T-helper 17 cell (primary cell): Measurements from ENCODE around the gene TMED9. TPM values are rescaled to one million over a fixed set of nuclear protein-coding genes. Genes with fewer than 3 reads are reported as not detected.
A peak's percentile ranks its signal among the peaks of the same experiment; 100 is the strongest.

Experiments used
- ATAC-seq: fragments of 150-1000 bp; cut with Tn5 transposase; 2 replicates; pipeline ENCODE4 v1.10.0; 2021; ENCODE audit warnings: mild to moderate bottlenecking, moderate library complexity
- DNase-seq, 3 donors: peaks; one replicate each; pipeline versions ENCODE4 v3.0.0 to v3.0.0-alpha.2; 2020 to 2021
- H3K9me3 ChIP-seq: one replicate; pipeline ENCODE4 v1.7.0; 2013; ENCODE audit warnings: low read length, mild to moderate bottlenecking; ENCODE audit not compliant: control insufficient read depth, poor library complexity, severe bottlenecking
- H3K27ac Mint-ChIP-seq: one replicate; pipeline ENCODE4 v1.8.0; 2022; ENCODE audit warnings: mild to moderate bottlenecking, moderate library complexity, mixed read lengths
- H3K27me3 Mint-ChIP-seq: one replicate; pipeline ENCODE4 v1.8.0; 2022; ENCODE audit warnings: mixed read lengths
- H3K36me3 Mint-ChIP-seq: one replicate; pipeline ENCODE4 v1.8.0; 2022; ENCODE audit warnings: low read depth, mixed read lengths
- H3K4me1 Mint-ChIP-seq: one replicate; pipeline ENCODE4 v1.8.0; 2022; ENCODE audit warnings: mild to moderate bottlenecking, mixed read lengths
- H3K4me3 Mint-ChIP-seq: one replicate; pipeline ENCODE4 v1.8.0; 2022; ENCODE audit warnings: mild to moderate bottlenecking, moderate library complexity, mixed read lengths
- total RNA-seq, 4 donors: library from RNA in 2 of 4; stranded (reverse) in 2 of 4; gene quantifications; one replicate each; pipeline ENCODE4 v1.2.3 and lab custom pipeline; 2022 to 2026

Gene TMED9
- total RNA-seq (10 to 100 TPM; 63.3 to 69.6 TPM), total RNA-seq (lab: John Stamatoyannopoulos, UW) (43.3 to 52.6 reads per million in 2 donors)

DNA sequence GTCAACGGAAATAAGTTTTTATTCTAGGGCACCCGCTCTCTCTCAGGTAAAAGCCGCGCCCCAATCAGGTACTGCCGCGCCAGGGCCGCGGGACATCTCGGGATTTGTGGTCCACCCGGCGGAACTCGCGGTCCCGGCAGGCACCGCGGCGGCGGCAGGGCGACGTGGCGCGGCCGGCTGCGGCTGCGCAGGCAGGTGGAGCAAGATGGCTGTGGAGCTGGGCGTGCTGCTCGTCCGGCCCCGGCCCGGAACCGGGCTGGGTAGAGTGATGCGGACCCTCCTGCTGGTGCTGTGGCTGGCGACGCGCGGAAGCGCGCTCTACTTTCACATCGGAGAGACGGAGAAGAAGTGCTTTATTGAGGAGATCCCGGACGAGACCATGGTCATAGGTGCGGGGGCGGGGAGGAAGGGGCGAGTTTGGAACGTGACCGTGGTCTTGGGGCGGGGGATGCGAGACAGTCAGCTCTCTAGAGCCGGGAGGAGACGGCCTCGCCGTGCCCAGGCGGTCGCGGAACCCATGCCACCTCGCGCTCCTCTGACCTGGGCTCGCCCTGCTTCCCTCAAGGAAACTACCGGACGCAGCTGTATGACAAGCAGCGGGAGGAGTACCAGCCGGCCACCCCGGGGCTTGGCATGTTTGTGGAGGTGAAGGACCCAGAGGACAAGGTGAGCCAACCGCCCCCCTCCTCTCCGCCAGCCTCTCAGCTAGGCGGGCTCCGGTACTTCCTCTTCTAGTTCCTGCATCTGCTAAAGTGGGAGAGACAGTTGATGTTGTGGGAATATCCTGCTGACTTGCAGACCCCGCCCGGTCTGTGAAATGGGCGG is at the start of gene TMED9:
TSS of gene TMED9 (plus strand) at position 194 of the 825 bp plus-strand sequence. CDS start at position 206, 12 bp downstream.
- H3K9me3 ChIP-seq, result no peaks in the 10 kb centered on the region
- peaks cover 33% of the 10 kb centered on the region for H3K27me3 Mint-ChIP-seq
- ATAC-seq (peak; percentile 98), DNase-seq (peak; percentile 80 to 83 (median 83))
- H3K36me3 Mint-ChIP-seq, result peaks cover 13% of the 10 kb centered on the region
- H3K4me3 Mint-ChIP-seq, result peak within 1 kb of the TSS; percentile 98
- peaks cover 9% of the 10 kb centered on the region for H3K4me1 Mint-ChIP-seq
- peak within 1 kb of the TSS; percentile 92 for H3K27ac Mint-ChIP-seq

DNA sequence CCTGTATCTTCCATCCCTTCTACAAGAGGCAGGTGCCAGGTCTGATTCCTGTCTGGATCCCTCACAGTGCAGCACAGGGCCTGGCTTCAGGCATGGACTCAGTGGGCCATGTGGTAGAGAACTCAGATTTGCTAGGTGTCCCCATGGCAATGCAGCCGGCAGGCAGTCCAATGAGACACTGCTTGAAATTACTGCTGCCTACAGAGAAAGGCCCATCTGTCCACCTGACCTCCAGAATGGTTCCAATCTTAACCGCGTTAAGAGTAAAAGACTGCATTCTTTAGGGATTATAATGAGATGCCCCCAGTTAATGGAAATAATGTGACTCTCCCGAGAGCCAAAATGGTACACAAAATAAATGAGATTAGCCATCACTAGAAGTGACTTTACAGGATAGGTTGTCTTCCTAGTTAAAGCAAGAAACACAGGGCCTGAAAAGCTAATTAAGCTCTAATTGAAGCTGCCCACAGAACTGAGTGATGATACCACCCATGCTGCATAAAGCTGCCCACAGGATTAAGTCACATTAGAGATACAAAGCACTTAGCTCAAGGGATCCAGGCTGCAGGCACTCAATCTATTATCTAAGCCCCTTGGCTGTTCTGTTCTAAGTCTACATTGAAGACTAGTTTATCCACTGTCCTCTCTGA is 49.1 kb upstream of the TMED9 start:
- Mint-ChIP-seq H3K27me3 (no peaks in the 10 kb centered on the region), H3K4me1 (peaks cover 25% of the 10 kb centered on the region), H3K27ac (peak overlapping the region; percentile 84), H3K36me3 (no peaks in the 10 kb centered on the region), H3K4me3 (no peak overlapping the region)
- ATAC-seq (no peak), DNase-seq (no peak)
- no peaks in the 10 kb centered on the region for H3K9me3 ChIP-seq

GRCh38 chr5:177545487-177546257 is 46.3 kb upstream of the TMED9 start:
- no peak overlapping the region for H3K4me3 Mint-ChIP-seq
- no peak for ATAC-seq
- H3K27me3 Mint-ChIP-seq, result no peaks in the 10 kb centered on the region
- no peaks in the 10 kb centered on the region for H3K9me3 ChIP-seq
- H3K4me1 Mint-ChIP-seq, result peaks cover 28% of the 10 kb centered on the region
- H3K27ac Mint-ChIP-seq, result peak overlapping the region; percentile 49
- H3K36me3 Mint-ChIP-seq, result no peaks in the 10 kb centered on the region
- DNase-seq, result no peak

DNA sequence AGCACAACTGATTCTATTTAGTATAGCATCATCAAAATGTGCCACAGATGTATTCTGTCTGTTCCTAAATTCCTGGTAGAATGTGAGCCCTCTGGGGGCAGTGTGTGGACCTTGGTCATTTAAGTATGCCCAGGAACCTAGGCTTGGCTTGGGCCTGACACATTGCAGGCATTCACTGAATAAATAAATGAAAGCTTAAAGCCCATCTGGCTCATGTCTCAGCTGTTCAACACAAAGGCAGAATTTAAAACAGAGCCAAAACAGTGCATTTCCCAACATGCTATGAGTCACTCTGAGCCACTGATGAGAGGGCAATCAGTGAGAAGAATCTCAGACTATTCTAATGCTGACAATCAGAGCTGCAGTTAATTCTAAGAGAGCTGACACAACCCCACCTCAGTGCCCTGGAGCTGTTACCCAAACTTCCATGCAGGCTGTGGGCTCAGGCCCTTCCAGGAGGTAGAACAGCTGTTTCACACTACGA is 45.7 kb upstream of the TMED9 start:
- Mint-ChIP-seq H3K4me1 (peaks cover 26% of the 10 kb centered on the region), H3K27me3 (no peaks in the 10 kb centered on the region), H3K4me3 (no peak overlapping the region), H3K27ac (peak overlapping the region; percentile 49), H3K36me3 (no peaks in the 10 kb centered on the region)
- DNase-seq (no peak), ATAC-seq (no peak)
- H3K9me3 ChIP-seq, result no peaks in the 10 kb centered on the region

DNA sequence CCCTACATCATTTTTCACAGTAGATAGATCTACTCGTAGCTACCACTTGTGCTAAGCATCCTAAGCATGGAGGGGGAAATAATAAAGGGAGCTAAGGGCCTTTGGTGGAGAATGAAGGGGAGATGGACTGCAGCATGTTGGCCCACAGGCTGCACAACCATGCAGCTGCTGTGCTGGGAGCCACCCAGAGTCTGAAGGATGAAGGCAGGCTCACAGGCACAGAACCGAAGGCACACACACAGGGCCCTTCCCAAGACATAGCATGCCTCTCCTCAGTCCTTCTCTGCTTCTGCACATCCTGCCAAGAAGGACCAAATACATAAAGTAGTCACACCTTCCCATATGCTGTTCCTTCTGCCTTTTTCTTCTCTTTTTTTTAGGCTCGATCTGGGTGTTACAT is 44.3 kb upstream of the TMED9 start:
- ATAC-seq (no peak), DNase-seq (no peak)
- no peaks in the 10 kb centered on the region for H3K9me3 ChIP-seq
- Mint-ChIP-seq H3K36me3 (no peaks in the 10 kb centered on the region), H3K27me3 (no peaks in the 10 kb centered on the region), H3K27ac (no peak overlapping the region), H3K4me1 (peaks cover 28% of the 10 kb centered on the region), H3K4me3 (no peak overlapping the region)

DNA sequence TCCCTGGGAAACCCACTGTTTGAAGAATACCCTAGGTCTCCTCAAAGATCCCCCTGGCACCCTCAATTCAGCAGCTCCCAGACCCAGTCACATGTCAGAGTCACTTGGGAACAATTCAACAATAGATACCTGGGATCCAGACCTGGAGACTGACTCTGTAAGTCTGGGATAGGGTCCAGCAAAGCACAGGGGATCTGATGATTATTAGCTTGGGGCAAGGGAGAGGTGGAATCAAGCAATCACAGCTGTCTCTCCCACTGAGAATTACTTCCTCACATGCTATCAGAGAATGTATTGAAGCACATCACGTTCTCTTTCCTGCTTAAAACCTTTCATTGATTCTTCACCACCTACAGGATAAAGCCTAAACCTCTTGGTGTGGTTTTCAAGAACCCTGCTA is 43.5 kb upstream of the TMED9 start:
- H3K27ac Mint-ChIP-seq, result peak overlapping the region; percentile 57
- no peaks in the 10 kb centered on the region for H3K36me3 Mint-ChIP-seq
- DNase-seq (no peak), ATAC-seq (no peak)
- no peaks in the 10 kb centered on the region for H3K9me3 ChIP-seq
- H3K27me3 Mint-ChIP-seq, result no peaks in the 10 kb centered on the region
- H3K4me1 Mint-ChIP-seq, result peaks cover 31% of the 10 kb centered on the region
- no peak overlapping the region for H3K4me3 Mint-ChIP-seq

DNA sequence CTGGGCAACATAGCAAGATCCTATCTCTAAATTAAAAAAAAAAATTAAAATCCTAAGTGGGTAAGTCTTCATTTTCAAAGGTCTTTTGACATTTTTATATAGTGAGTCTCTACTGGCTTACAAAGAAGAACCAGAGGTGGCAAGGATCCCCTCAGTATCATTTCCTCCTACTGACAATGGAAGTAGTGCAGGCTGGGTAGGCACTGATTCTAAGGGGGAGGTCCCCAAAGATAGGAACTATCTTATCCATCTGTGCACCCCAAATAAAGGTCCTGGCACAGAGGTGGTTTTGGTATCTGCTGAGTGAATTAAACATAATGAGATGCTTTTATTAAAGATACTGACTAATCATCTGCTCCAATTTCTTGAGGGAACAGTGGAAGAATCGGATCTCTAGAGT is 41.9 kb upstream of the TMED9 start:
- no peaks in the 10 kb centered on the region for H3K9me3 ChIP-seq
- H3K4me1 Mint-ChIP-seq, result peaks cover 38% of the 10 kb centered on the region
- no peaks in the 10 kb centered on the region for H3K36me3 Mint-ChIP-seq
- ATAC-seq, result no peak
- no peaks in the 10 kb centered on the region for H3K27me3 Mint-ChIP-seq
- H3K4me3 Mint-ChIP-seq, result no peak overlapping the region
- DNase-seq, result no peak
- H3K27ac Mint-ChIP-seq, result peak overlapping the region; percentile 34

DNA sequence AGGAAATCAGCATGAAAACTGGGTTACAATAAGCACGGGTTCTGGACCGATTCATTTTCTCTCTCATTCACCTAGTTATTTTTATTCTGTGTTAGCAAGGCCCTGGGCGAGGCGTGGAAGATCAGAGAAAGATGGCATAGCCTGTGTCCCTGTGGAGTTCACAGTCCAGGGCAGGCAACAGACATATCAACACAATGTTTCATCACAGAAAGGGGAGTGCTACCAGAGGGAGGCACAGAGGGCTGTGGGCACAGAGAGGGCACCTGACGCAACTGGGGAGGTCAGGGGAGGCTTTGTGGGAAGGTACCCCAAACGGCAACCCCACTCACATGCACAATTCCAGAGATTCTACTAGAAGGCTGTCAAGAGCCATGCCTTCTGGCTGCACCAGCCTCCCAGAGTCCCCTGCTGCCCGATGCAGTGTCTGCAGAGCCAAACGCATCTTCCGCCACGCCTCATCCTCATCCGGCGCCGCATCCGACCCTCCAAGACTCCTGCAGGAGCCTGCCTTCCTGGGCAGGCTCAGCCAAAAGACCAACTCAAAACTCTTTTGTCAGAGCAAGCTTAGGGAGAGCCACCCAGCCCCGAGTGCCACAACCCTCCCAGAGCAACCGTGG is 39.1 kb upstream of the TMED9 start:
- DNase-seq (no peak), ATAC-seq (no peak)
- Mint-ChIP-seq H3K27me3 (no peaks in the 10 kb centered on the region), H3K27ac (peak overlapping the region; percentile 81), H3K4me1 (peaks cover 31% of the 10 kb centered on the region), H3K4me3 (peak overlapping the region; percentile 93), H3K36me3 (no peaks in the 10 kb centered on the region)
- H3K9me3 ChIP-seq, result no peaks in the 10 kb centered on the region

DNA sequence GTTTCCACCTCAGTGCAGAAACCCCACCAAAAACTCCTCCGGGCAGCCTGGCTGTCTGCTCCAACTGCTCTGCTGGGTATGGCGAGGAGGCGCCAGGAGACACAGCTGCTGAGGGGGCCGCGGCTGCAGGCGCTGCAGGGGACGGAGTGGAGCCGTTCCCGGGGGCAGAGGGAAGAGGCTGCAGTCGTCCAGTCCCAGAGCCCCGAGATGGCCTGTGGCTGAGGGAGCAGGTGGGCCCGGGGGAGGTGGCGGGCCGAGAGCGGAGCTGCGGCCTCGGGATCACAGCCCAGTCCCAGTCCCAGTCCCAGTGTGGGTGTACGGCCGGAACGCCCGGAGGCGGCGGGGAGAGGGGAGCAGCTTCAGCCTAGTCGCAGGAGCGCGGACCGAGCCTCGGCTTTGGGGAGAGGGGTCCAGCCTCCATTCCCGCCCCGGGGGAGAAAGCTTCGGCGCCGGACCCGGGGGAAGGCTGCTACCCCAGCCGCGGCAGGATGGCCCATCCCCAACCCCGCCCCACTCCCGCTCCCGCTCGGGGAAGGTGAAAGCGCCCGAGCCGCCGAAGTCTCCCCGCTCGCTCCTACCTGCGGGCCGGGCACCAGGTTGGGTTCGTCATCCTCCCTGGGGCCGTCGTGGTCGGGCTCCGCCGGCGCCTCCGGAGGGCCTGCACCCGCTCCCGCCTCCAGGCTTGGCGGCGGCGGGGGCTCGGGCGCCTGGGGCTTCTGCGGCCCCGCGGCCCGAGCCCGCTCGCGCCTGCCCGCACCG is 38.2 kb upstream of the TMED9 start:
- no peaks in the 10 kb centered on the region for H3K36me3 Mint-ChIP-seq
- no peaks in the 10 kb centered on the region for H3K27me3 Mint-ChIP-seq
- peak in 2 of 3 donors; percentile 13 to 28 for DNase-seq
- peak overlapping the region; percentile 93 for H3K4me3 Mint-ChIP-seq
- H3K27ac Mint-ChIP-seq, result peak overlapping the region; percentile 83
- H3K4me1 Mint-ChIP-seq, result peaks cover 31% of the 10 kb centered on the region
- ATAC-seq, result peak; percentile 12
- no peaks in the 10 kb centered on the region for H3K9me3 ChIP-seq

DNA sequence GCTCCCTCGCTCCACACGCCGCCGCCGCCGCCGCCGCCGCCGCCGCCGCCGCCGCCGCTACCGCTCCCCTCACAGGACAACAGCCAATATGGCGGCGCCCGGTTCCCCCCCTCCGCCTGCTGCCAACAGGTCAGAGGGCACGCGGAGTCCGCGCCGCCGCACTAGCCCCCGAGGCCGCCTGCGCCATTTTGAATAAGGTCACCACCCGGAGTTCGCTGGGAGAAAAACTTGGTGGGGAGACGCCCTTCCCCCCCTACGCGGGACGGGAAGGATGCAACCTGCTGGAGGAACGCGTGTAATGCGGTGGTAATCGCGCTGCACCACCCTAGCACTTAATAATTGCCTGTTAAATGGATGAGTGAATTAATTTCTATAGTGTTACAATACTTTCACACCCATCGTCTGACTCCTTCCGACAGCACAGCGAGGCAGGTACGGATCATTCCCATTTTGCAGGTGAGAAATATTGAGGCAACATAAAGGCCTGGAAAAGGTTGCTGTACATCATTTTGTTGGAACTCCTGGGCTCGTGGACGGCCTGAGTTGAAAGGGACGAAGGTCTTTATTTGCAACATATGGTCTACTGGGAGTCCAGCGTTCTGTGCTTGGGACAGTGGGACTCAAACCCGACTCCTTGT is 37.4 kb upstream of the TMED9 start, which contains the start of gene FAM193B:
TSS of gene FAM193B (minus strand) at position 90 of the 638 bp plus-strand sequence. CDS start 105 bp downstream, outside the sequence.
- peak within 1 kb of the TSS; percentile 83 for H3K27ac Mint-ChIP-seq
- H3K4me1 Mint-ChIP-seq, result peaks cover 30% of the 10 kb centered on the region
- ATAC-seq (peak; percentile 98), DNase-seq (peak; percentile 91 to 96 (median 93))
- no peaks in the 10 kb centered on the region for H3K36me3 Mint-ChIP-seq
- H3K4me3 Mint-ChIP-seq, result peak within 1 kb of the TSS; percentile 93
- H3K9me3 ChIP-seq, result no peaks in the 10 kb centered on the region
- H3K27me3 Mint-ChIP-seq, result no peaks in the 10 kb centered on the region

- Mint-ChIP-seq H3K36me3 (no peaks in the 10 kb centered on the region), H3K4me1 (peaks cover 30% of the 10 kb centered on the region), H3K27me3 (no peaks in the 10 kb centered on the region), H3K4me3 (peak overlapping the region; percentile 93), H3K27ac (peak overlapping the region; percentile 83)
- H3K9me3 ChIP-seq, result no peaks in the 10 kb centered on the region
- DNase-seq (no peak), ATAC-seq (no peak)
These were observed 36.8 kb upstream of the TMED9 start for GRCh38 chr5:177555228-177555627.

DNA sequence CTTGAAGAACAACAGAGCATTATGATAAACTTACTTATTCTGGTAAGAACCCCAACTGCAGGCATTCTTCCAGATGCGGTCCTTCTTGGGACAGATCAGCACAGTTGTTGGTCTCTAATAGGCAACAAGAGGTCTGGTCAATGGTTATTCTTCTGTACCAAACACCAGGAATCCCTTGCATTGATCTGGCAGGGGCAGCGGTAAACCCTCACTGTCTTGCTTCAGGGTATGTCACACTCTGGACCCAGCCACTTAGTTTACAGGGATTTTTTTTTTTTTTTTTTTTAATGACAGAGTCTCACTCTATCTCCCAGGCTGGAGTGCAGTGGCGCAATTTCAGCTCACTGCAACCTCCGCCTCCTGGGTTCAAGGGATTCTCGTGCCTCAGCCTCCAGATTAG is 36.3 kb upstream of the TMED9 start:
- Mint-ChIP-seq H3K27me3 (no peaks in the 10 kb centered on the region), H3K4me3 (no peak overlapping the region), H3K4me1 (peaks cover 30% of the 10 kb centered on the region), H3K27ac (no peak overlapping the region), H3K36me3 (no peaks in the 10 kb centered on the region)
- ATAC-seq (no peak), DNase-seq (no peak)
- no peaks in the 10 kb centered on the region for H3K9me3 ChIP-seq
